Heart right ventricle (tissue), 16 donors: Measurements from ENCODE around the gene TTBK1. TPM values are rescaled to one million over a fixed set of nuclear protein-coding genes. Genes with fewer than 3 reads are reported as not detected.

Source experiments
- ATAC-seq, 8 donors: fragments of 200-7000 bp; cut with Tn5 transposase; one replicate each; pipeline ENCODE4 v1.9.1; 2020; ENCODE audit warnings: mild to moderate bottlenecking in 8 of 8, moderate library complexity in 8 of 8, moderate number of reproducible peaks in 1 of 8
- DNase-seq, 2 donors: peaks; one replicate each; pipeline ENCODE4 v3.0.0-alpha.2; 2020
- H3K27ac ChIP-seq, 10 donors: fragments of 200-600 bp; sonication (generic) in 2 of 10; one replicate each; pipeline versions ENCODE4 v1.5.0 to v1.8.0; 2020 to 2022; ENCODE audit warnings: mild to moderate bottlenecking in 3 of 10
- H3K27me3 ChIP-seq, 7 donors: fragments of 200-600 bp; one replicate each; pipeline ENCODE4 v1.8.0; 2021 to 2022; ENCODE audit warnings: mild to moderate bottlenecking in 2 of 7
- H3K36me3 ChIP-seq, 9 donors: fragments of 200-600 bp; sonication (generic) in 1 of 9; one replicate each; pipeline versions ENCODE4 v1.5.0 to v1.8.0; 2020 to 2022; ENCODE audit warnings: mild to moderate bottlenecking in 2 of 9
- H3K4me1 ChIP-seq, 9 donors: fragments of 200-600 bp; sonication (generic) in 1 of 9; one replicate each; pipeline versions ENCODE4 v1.5.0 to v1.8.0; 2020 to 2022; ENCODE audit warnings: mild to moderate bottlenecking in 4 of 9
- H3K4me3 ChIP-seq, 10 donors: fragments of 200-600 bp; sonication (generic) in 2 of 10; one replicate each; pipeline versions ENCODE4 v1.5.0 to v1.8.0; 2020 to 2022; ENCODE audit warnings: mild to moderate bottlenecking in 7 of 10, moderate library complexity in 2 of 10
- H3K9me3 ChIP-seq, 11 donors: fragments of 200-600 bp in 10 of 11; sonication (generic) in 2 of 11; one replicate each; pipeline versions ENCODE4 v1.5.0 to v1.8.0; 2013 to 2022; ENCODE audit warnings: mild to moderate bottlenecking in 2 of 11, control low read depth in 1 of 11, moderate library complexity in 1 of 11
- WGBS, 2 donors: extraction: QIAGEN DNeasy Blood & Tissue Kit; methylation state at CpG; one replicate each; pipeline ENCODE4 v1.1.7; 2013; ENCODE audit warnings: inconsistent platforms in 1 of 2; 5-methylcytosine and 5-hydroxymethylcytosine counted together
- intact Hi-C, 10 donors: fragments of 100-400 bp; cut with DNase I; formaldehyde crosslinking; loops; one replicate each; pipeline versions ENCODE4 v1.11.1 to v1.14.2; 2022
- polyA plus RNA-seq, 2 donors: library from polyadenylated mRNA; stranded (reverse); fragments of 200-250 nt; gene quantifications; one replicate each; pipeline ENCODE4 v1.2.3, GENCODE V29; 2013
- total RNA-seq, 10 donors: library from RNA; stranded (reverse); fragmentation: NEBNext Ultra II Directional in 3 of 10; extraction: Animal tissue kit (Norgen Biotek cat#: 25700) in 3 of 10; gene quantifications; one replicate each; pipeline versions ENCODE4 v1.2.1 to v1.2.4, GENCODE V29; 2021 to 2023
- TF ChIP-seq, protein P1 (sequence below), 9 donors: fragments of 200-600 bp; sonication (generic) in 2 of 9; IDR thresholded peaks; one replicate each; pipeline versions ENCODE4 v1.5.0 to v1.8.0; 2021 to 2022; ENCODE audit warnings: antibody characterized with exemption in 9 of 9, mild to moderate bottlenecking in 5 of 9, moderate library complexity in 1 of 9
- donor health status: Arrhythmogenic right ventricular cardiomyopathy.
- donor health status: ischemic (EF 13 %, LVEDD 7.1; RV severe dilation, severe dysfunction).
- donor health status: healthy with polysubstance abuse.
- donor health status: DM: no; HTN: yes; CAD: no.
- donor health status: DM: no; HTN: no; CAD: no.
- donor health status: ischemic (EF 25% LVEDD 6.9; RV normal size, moderate dysfunction).
- donor health status: ischemic (EF 25% LVEDD 5.7; RV mildly dilated, moderate dysfunction).
- donor health status: healthy.
- donor health status: DM: yes; HTN: yes; CAD: no.
- donor health status: Ischemic cardiomyopathy.
- donor health status: ischemic (EF 35%, LVEDD 5.7; RV mildly dilated, moderate dysfunction).
- donor health status: nonischemic (EF 11% LVEDD 7.7; RV severe dilation, severe dysfunction).
- donor health status: DM: yes; HTN: yes; CAD: no.
- donor health status: PGD.
- donor health status: ischemic (EF 29% LVEDD 5.4; RV normal size, mild dysfunction).
- donor health status: nonischemic (EF 23%, LVEDD 6.1; RV moderate dilation, normal function).

The TTBK1 gene
- total and polyA plus RNA-seq, 12 donors: 0.04 to 0.69 (median 0.29) TPM

DNA sequence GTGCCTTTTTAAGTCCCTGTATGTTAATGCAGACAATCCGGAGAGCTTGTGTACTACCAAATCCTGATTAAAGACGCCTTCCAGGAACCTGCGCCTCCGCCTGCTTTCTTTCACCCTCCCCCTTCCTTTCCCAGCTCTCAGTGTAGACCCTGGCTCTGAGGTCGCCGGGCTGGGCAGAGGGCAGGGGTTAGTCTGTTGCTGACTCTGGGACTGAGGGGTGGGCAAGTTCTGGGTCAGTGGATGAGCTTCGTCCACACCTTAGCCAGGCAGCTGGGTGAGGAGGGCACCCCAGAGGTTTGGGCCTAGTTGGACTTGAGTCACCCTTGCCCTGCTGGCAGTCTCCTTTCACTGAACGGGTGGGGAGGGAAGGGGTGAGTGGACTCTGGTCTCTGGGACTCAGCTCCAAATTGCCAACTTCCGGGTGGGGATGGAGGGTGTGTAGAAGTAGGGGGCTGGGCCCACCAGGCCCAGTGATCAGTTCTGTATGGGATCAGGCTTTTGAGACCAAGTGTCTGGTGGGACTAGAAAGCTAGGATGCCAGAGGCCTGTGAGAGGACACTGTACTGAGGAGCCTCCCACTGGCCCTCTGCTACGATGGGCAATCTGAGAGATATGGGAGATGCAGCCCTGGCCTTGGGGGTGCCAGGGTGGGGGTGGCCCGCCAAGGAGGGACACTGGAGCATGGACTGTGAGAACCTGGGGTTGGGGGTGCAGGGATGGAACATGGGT lies 33.5 kb downstream of the TTBK1 start:
- TF ChIP-seq, protein P1, sequence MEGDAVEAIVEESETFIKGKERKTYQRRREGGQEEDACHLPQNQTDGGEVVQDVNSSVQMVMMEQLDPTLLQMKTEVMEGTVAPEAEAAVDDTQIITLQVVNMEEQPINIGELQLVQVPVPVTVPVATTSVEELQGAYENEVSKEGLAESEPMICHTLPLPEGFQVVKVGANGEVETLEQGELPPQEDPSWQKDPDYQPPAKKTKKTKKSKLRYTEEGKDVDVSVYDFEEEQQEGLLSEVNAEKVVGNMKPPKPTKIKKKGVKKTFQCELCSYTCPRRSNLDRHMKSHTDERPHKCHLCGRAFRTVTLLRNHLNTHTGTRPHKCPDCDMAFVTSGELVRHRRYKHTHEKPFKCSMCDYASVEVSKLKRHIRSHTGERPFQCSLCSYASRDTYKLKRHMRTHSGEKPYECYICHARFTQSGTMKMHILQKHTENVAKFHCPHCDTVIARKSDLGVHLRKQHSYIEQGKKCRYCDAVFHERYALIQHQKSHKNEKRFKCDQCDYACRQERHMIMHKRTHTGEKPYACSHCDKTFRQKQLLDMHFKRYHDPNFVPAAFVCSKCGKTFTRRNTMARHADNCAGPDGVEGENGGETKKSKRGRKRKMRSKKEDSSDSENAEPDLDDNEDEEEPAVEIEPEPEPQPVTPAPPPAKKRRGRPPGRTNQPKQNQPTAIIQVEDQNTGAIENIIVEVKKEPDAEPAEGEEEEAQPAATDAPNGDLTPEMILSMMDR (IDR thresholded peaks at IDR 0.05): no peak
- DNase-seq (no peak), ATAC-seq (no peak)
- intact Hi-C loops: loop anchor here in 1 of 10 donors (10.0 kb wide), 1 partner anchor 58 kb away; no protein-coding TSS in a partner anchor
- H3K4me1 ChIP-seq: peaks cover 0 to 17% (median 8%) of the 10 kb centered on the region in 9 donors
- H3K36me3 ChIP-seq: no peaks in the 10 kb centered on the region
- H3K9me3 ChIP-seq: no peaks in the 10 kb centered on the region
- H3K4me3 ChIP-seq: peak overlapping the region in 4 of 10 donors; percentile 48 to 57 (median 50)
- H3K27me3 ChIP-seq: peaks cover 3 to 50% (median 25%) of the 10 kb centered on the region in 7 donors
- H3K27ac ChIP-seq: no peak overlapping the region
- 80 to 86% methylated on average over 11 of the region's 11 CpGs for WGBS, 2 donors

DNA sequence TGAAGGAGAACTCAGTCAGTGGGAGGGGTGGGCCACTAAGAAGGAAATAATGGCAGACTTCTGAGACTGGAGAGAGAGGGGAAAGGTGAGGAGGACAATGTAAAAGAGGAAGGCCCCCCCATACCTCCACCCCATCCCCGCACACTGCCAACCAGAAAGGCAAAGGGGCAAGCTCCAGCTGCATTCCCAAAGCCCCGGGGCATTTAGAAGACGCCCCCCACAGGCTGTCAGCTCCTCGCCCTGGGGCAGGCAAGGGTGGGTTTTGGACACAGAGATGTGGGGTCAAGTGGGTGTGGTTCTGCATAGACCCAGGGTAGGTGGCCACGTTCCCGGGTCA lies 34.0 kb downstream of the TTBK1 start:
- 85% methylated on average over 6 of the region's 6 CpGs for WGBS, 2 donors
- TF ChIP-seq, protein P1 (IDR thresholded peaks at IDR 0.05): no peak
- H3K27ac ChIP-seq: no peak overlapping the region
- ATAC-seq (no peak), DNase-seq (no peak)
- intact Hi-C loops: loop anchor here in 1 of 10 donors (10.0 kb wide), 1 partner anchor 58 kb away; no protein-coding TSS in a partner anchor
- peaks cover 3 to 44% (median 25%) of the 10 kb centered on the region in 7 donors for H3K27me3 ChIP-seq
- no peaks in the 10 kb centered on the region for H3K9me3 ChIP-seq
- no peak overlapping the region for H3K4me3 ChIP-seq
- peaks cover 0 to 17% (median 8%) of the 10 kb centered on the region in 9 donors for H3K4me1 ChIP-seq
- H3K36me3 ChIP-seq: no peaks in the 10 kb centered on the region

DNA sequence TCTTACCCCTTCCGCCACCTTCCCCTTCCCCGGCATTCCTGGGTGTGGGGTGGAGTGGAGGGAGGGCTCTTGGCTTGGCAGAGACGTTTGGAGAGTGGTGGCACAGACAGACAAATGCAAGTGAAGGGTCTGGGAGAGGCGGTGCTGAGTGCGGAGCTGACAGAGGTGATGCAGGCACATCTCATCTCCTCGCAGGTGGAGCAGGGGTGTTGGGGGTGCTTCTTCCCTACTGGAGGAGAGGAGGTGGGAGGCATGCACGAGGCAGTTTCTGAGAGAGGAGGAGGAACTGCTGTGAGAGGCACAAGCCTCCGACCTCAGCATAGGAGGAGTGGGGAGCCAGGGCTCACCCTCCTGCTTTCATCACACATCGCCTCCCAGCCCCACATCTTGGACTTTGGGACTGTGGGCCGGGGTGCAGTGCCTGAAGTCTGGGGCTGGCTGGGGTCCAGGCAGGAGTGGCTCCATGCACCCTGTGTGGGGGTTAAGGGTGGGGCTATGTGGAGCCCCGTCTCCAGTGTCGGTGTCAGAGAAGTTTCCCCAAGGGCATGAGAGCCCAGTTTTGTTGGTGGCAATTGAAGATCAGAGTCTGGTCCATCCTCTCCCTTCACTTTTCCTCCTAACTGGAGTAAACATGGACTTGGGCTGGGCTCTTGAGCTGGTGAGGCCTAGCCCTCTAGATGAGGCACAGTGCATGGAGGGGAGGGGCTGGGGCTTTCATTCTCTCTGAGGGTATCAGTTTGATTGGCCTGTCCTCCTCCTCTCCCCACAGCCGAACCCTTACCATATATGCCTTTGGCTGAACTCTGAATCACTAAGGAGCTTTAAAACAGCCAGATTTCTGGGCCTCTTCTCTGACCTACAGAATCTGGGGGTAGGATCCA lies 34.6 kb downstream of the TTBK1 start:
- intact Hi-C loops: loop anchor here in 1 of 10 donors (10.0 kb wide), 1 partner anchor 57 kb away; no protein-coding TSS in a partner anchor
- H3K27me3 ChIP-seq: peaks cover 3 to 42% (median 25%) of the 10 kb centered on the region in 7 donors
- no peaks in the 10 kb centered on the region for H3K9me3 ChIP-seq
- no peak for ATAC-seq
- WGBS, 2 donors: 85 to 89% methylated on average over 13 of the region's 13 CpGs
- no peaks in the 10 kb centered on the region for H3K36me3 ChIP-seq
- TF ChIP-seq, protein P1 (IDR thresholded peaks at IDR 0.05): no peak
- H3K4me3 ChIP-seq: no peak overlapping the region
- H3K4me1 ChIP-seq: peaks cover 0 to 17% (median 8%) of the 10 kb centered on the region in 9 donors
- H3K27ac ChIP-seq: no peak overlapping the region
- DNase-seq: no peak

DNA sequence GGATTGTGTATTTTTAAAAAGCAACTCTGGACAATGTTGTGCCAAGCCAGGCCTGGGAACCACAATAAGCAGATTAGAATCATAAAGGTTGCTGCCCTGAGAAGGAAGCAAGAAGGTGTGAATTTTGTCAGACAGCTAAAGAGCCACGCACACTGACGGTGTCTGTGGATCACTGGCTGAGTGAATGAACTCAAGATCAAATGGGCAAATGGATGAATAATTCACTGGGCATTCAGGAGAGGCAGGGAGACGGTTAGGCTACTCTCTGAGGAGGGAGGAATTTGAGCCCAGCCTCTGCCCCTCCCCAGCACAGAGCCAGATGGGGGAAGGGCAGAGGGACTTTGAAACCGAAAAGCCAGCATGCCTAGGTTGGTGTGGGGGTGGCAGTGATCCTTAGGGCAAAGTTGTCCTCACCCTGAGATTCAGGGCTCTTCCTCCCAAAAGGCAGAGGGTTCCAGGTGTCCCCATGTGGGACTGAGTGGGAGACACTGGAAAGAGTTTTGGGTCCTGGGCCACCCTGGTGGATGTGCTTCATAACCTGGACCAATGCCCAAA lies 35.3 kb downstream of the TTBK1 start:
- TF ChIP-seq, protein P1 (IDR thresholded peaks at IDR 0.05): no peak
- no peak overlapping the region for H3K27ac ChIP-seq
- ATAC-seq (no peak), DNase-seq (no peak)
- peaks cover 0 to 17% (median 8%) of the 10 kb centered on the region in 9 donors for H3K4me1 ChIP-seq
- intact Hi-C loops: loop anchor here in 1 of 10 donors (10.0 kb wide), 1 partner anchor 56 kb away; no protein-coding TSS in a partner anchor
- no peaks in the 10 kb centered on the region for H3K9me3 ChIP-seq
- peaks cover 3 to 42% (median 28%) of the 10 kb centered on the region in 7 donors for H3K27me3 ChIP-seq
- 55 to 62% methylated on average over 4 of the region's 4 CpGs for WGBS, 2 donors
- H3K36me3 ChIP-seq: no peaks in the 10 kb centered on the region
- no peak overlapping the region for H3K4me3 ChIP-seq
